AG04450 (cell line): ENCODE data around the gene ESYT2. TPM values are rescaled to one million over a fixed set of nuclear protein-coding genes. Genes with fewer than 3 reads are reported as not detected.

Source experiments
- CTCF ChIA-PET: fragments of 300-600, 350-600 bp; formaldehyde crosslinking; extraction: SDS; loops from one replicate; lab custom pipeline; 2022; ENCODE audit warnings: antibody characterized with exemption, inconsistent platforms; lab: Charles Lee
- POLR2A ChIA-PET: fragments of 350-600 bp; formaldehyde crosslinking; extraction: SDS; loops from one replicate; lab custom pipeline; 2021; ENCODE audit warnings: antibody characterized with exemption, inconsistent platforms; lab: Yijun Ruan, JAX
- DNase-seq: peaks from one replicate; pipeline ENCODE4 v3.0.0-alpha.2; 2011; ENCODE audit warnings: low read depth, low spot score
- H3K27ac ChIP-seq: one replicate; pipeline ENCODE4 v1.5.1; 2012; ENCODE audit warnings: low read depth, low read length, control low read depth
- H3K27me3 ChIP-seq: one replicate; pipeline ENCODE4 v1.6.0; 2012; ENCODE audit warnings: low read length; ENCODE audit not compliant: control insufficient read depth, insufficient read depth
- H3K4me3 ChIP-seq: 2 replicates; pipeline ENCODE4 v1.5.1; 2011; ENCODE audit warnings: mild to moderate bottlenecking, low read depth, low read length, control low read depth
- H3K9me3 ChIP-seq: 2 replicates; pipeline ENCODE4 v1.5.1; 2012; ENCODE audit warnings: low read length; ENCODE audit not compliant: control insufficient read depth, insufficient read depth
- CTCF ChIP-seq: IDR thresholded peaks from 2 replicates; pipeline ENCODE4 v1.5.1; 2011; ENCODE audit warnings: low read depth, low read length, control low read depth, inconsistent platforms
- polyA plus RNA-seq: library from polyadenylated mRNA; depleted of rRNA; stranded (reverse); fragments of >200 nt; gene quantifications from 2 replicates; pipeline ENCODE4 v1.2.3, GENCODE V29; 2011

ESYT2 gene
- polyA plus RNA-seq, 1 experiment: 54.3 TPM

DNA sequence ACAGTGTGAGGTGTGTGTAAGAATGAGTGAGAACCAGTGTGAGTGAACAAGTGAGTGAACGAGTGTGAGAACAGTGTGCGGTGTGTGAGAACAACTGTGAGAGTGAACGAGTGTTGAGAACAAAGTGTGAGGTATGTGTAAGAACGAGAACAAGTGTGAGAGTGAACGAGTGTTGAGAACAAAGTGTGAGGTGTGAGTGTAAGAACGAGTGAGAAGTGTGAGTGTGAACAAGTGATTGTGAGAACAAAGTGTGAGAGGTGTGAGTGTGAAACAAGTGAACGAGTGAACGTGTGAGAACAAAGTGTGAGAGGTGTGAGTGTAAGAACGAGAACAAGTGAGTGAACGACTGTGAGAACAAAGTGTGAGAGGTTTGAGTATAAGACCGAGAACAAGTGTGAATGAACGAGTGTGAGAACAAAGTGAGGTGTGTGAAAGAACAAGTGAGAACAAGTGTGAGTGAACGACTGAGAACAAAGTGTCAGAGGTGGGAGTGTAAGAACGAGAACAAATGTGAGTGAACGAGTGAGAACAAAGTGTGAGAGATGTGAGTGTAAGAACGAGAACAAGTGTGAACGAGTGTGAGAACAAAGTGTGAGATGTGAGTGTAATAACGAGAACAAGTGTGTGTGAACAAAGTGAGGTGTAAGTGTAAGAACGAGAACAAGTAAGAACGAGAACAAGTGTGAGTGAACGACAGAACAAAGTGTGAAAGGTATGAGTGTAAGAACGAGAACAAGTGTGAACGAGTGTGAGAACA is 47.9 kb downstream of the ESYT2 start:
- Histone ChIP-seq H3K4me3 (no peak overlapping the region), H3K27ac (no peak overlapping the region), H3K27me3 (no peaks in the 10 kb centered on the region), H3K9me3 (no peaks in the 10 kb centered on the region)
- no peak for TF ChIP-seq CTCF
- ChIA-PET POLR2A (no interaction called here), CTCF (no interaction called here)
- DNase-seq: no peak

GRCh38 chr7:158779061-158780000 is 50.0 kb downstream of the ESYT2 start:
- ChIA-PET POLR2A (interaction anchor here (0.7 kb wide), 1 partner anchor 32 kb away, joined by 4 read pairs; no protein-coding TSS in a partner anchor), CTCF (interaction anchor here (1.3 kb wide), 1 partner anchor 198 kb away, joined by 4 read pairs; no protein-coding TSS in a partner anchor)
- no peaks in the 10 kb centered on the region for H3K27me3 ChIP-seq
- TF ChIP-seq CTCF: no peak
- H3K9me3 ChIP-seq: no peaks in the 10 kb centered on the region
- no peak overlapping the region for H3K27ac ChIP-seq
- H3K4me3 ChIP-seq: no peak overlapping the region
- no peak for DNase-seq

DNA sequence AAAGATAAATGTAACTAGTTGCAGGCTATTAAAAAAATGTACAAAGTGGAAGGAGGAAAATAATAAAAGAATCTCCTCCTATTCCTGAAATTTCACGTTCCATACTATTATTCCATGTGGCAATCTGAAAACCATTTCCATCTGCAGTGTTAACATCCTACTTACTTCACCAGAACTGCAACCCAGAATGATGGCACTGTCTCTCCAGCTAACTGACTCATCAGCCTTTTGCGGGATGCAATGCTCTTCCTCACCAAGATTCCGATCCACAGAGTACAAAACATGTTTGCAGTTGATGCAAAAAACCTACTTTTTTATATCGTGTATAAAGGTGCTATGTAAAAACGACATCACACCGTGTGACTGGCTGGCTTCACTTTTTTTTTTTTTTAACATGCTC is 50.8 kb downstream of the ESYT2 start:
- ChIA-PET CTCF (interaction anchor here (0.7 to 1.3 kb wide), 3 partner anchors 19 to 199 kb away, joined by 3 to 5 read pairs (median 4); no protein-coding TSS in a partner anchor), POLR2A (interaction anchor here (0.7 kb wide), 1 partner anchor 33 kb away, joined by 4 read pairs; no protein-coding TSS in a partner anchor)
- no peak for TF ChIP-seq CTCF
- H3K9me3 ChIP-seq: no peaks in the 10 kb centered on the region
- no peak overlapping the region for H3K4me3 ChIP-seq
- H3K27me3 ChIP-seq: no peaks in the 10 kb centered on the region
- H3K27ac ChIP-seq: no peak overlapping the region
- peak; percentile 16 for DNase-seq

DNA sequence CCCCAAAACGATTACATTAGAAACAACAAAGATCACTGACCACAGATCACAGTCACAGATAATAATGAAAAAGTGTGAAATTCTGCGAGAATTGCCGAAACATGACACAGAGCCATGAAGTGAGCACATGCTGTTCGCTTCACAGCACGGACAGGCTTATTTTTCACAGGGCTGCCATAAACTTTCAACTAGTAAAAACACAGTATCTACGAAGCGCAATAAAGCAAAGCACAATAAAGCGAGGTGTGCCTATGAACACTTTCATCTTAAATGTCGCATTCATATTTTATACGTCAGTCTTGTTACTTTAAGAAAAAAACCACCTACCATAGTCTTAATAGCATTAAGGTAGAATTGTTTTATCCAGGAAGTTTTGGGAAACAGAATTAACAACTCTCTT is 51.5 kb downstream of the ESYT2 start:
- no peaks in the 10 kb centered on the region for H3K27me3 ChIP-seq
- CTCF ChIA-PET: interaction anchor here (0.7 to 1.3 kb wide), 2 partner anchors 18 to 199 kb away, joined by 3 to 4 read pairs; no protein-coding TSS in a partner anchor

More for the DNA sequence above, 51.5 kb downstream of the ESYT2 start:
- POLR2A ChIA-PET: no interaction called here
- no peaks in the 10 kb centered on the region for H3K9me3 ChIP-seq
- no peak for DNase-seq
- H3K4me3 ChIP-seq: no peak overlapping the region
- H3K27ac ChIP-seq: no peak overlapping the region
- no peak for TF ChIP-seq CTCF
